Colonic mucosa (tissue), 4 donors: ENCODE measurements around the gene TEX9. TPM values are rescaled to one million over a fixed set of nuclear protein-coding genes. Genes with fewer than 3 reads are reported as not detected.

Source experiments
- DNase-seq: peaks from one replicate; pipeline ENCODE4 v3.0.0-alpha.2; 2020
- H3K27ac ChIP-seq: fragments of 200-600 bp; one replicate; pipeline ENCODE4 v1.8.0; 2021
- H3K27me3 ChIP-seq: fragments of 200-600 bp; one replicate; pipeline ENCODE4 v1.8.0; 2021
- H3K36me3 ChIP-seq: fragments of 200-600 bp; one replicate; pipeline ENCODE4 v1.8.0; 2021
- H3K4me1 ChIP-seq: fragments of 200-600 bp; one replicate; pipeline ENCODE4 v1.8.0; 2021; ENCODE audit warnings: mild to moderate bottlenecking
- H3K4me3 ChIP-seq: fragments of 200-600 bp; one replicate; pipeline ENCODE4 v1.8.0; 2021
- H3K9ac ChIP-seq, 2 donors: one replicate each; pipeline ENCODE4 v1.7.0; 2013; ENCODE audit warnings: control low read depth in 2 of 2, low read depth in 2 of 2, low read length in 2 of 2
- H3K9me3 ChIP-seq: fragments of 200-600 bp; one replicate; pipeline ENCODE4 v1.8.0; 2021
- intact Hi-C: fragments of 100-400 bp; cut with DNase I; formaldehyde crosslinking; loops from one replicate; pipeline ENCODE4 v1.14.1; 2022
- total RNA-seq, 2 donors: library from RNA; stranded (reverse); fragmentation: NEBNext Ultra II Directional in 1 of 2; extraction: Animal tissue kit (Norgen Biotek cat#: 25700) in 1 of 2; gene quantifications; one replicate each; pipeline ENCODE4 v1.2.1, GENCODE V29; 2021
- TF ChIP-seq, protein P1 (sequence below): fragments of 200-600 bp; IDR thresholded peaks from one replicate; pipeline ENCODE4 v1.8.0; 2022; ENCODE audit warnings: antibody characterized with exemption, mild to moderate bottlenecking
- donor health status: healthy.
- donor health status: DM: no; HTN: no; CAD: no.
- donor health status: DM: no; HTN: no; CAD: no.

The TEX9 gene
- total RNA-seq, 2 donors from 2014 or later: 5.4 to 5.9 TPM

DNA sequence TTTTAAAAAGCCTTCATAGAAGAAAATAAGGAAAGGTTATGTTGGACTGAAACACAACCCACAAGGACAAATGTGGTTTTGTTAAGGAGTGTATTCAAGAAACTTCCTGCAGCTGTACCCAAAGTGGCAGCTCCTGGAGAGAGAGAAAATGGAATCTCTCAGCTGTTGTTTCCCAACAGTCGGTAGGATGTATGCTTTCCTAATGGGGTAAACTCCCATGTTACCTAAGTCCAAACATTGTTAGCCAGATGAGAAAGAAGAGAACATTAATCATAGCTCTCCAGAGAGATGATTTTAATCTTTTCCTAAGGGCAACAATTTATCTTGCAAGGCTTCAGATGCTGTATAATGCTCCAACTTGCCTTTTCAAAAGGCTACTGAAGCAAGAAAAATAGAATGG, 22.6 kb upstream of the TEX9 start:
- no peaks in the 10 kb centered on the region for H3K4me1 ChIP-seq
- H3K27ac ChIP-seq: no peak overlapping the region
- H3K27me3 ChIP-seq: no peaks in the 10 kb centered on the region
- intact Hi-C loops: no loop called here
- TF ChIP-seq, protein P1, sequence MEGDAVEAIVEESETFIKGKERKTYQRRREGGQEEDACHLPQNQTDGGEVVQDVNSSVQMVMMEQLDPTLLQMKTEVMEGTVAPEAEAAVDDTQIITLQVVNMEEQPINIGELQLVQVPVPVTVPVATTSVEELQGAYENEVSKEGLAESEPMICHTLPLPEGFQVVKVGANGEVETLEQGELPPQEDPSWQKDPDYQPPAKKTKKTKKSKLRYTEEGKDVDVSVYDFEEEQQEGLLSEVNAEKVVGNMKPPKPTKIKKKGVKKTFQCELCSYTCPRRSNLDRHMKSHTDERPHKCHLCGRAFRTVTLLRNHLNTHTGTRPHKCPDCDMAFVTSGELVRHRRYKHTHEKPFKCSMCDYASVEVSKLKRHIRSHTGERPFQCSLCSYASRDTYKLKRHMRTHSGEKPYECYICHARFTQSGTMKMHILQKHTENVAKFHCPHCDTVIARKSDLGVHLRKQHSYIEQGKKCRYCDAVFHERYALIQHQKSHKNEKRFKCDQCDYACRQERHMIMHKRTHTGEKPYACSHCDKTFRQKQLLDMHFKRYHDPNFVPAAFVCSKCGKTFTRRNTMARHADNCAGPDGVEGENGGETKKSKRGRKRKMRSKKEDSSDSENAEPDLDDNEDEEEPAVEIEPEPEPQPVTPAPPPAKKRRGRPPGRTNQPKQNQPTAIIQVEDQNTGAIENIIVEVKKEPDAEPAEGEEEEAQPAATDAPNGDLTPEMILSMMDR: no peak
- no peak for DNase-seq
- no peaks in the 10 kb centered on the region for H3K9me3 ChIP-seq
- no peaks in the 10 kb centered on the region for H3K36me3 ChIP-seq
- H3K9ac ChIP-seq: no peak overlapping the region
- H3K4me3 ChIP-seq: no peak overlapping the region

DNA sequence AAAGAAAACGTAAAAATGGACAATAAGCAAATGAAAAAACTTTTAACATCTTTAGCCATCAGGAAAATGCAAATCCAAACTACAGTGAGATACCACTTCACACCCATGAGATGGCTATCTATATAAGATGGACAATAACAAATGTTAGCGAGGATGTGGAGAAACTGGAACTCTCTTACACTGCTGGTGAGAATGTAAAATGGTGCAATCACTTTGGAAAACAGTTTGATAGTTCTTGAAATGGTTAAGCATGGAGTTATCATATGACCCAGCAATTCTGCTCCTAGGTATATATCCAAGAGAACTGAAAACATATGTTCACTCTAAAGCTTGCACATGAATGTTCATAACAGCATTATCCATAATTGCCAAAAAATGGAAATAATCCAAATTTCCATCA, 21.3 kb upstream of the TEX9 start:
- intact Hi-C loops: no loop called here
- no peaks in the 10 kb centered on the region for H3K27me3 ChIP-seq
- H3K9me3 ChIP-seq: no peaks in the 10 kb centered on the region
- H3K9ac ChIP-seq: no peak overlapping the region
- TF ChIP-seq, protein P1: no peak
- H3K36me3 ChIP-seq: no peaks in the 10 kb centered on the region
- H3K4me1 ChIP-seq: no peaks in the 10 kb centered on the region
- no peak for DNase-seq
- H3K27ac ChIP-seq: no peak overlapping the region
- no peak overlapping the region for H3K4me3 ChIP-seq

DNA sequence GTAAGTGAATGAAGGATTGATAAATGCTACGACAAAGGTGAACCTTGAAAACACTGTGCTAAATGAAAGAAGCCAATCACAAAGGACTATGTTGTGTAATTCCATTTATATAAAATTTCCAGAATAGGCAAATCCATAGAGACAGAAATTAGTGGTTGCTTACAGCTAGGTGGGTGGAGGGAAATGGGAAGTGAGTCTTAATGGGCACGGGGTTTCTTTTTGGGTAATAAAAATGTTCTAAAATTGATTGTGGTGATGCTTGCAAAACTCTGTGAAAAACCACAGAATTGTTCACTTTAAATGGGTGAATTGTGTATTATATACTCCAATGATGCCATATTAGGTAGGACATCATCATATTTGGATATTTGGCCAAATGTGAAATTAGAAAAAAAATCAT, 20.9 kb upstream of the TEX9 start:
- Histone ChIP-seq H3K27ac (no peak overlapping the region), H3K4me3 (no peak overlapping the region), H3K36me3 (no peaks in the 10 kb centered on the region), H3K27me3 (no peaks in the 10 kb centered on the region), H3K9me3 (no peaks in the 10 kb centered on the region), H3K9ac (no peak overlapping the region), H3K4me1 (no peaks in the 10 kb centered on the region)
- TF ChIP-seq, protein P1: no peak
- DNase-seq: no peak
- intact Hi-C loops: no loop called here

DNA sequence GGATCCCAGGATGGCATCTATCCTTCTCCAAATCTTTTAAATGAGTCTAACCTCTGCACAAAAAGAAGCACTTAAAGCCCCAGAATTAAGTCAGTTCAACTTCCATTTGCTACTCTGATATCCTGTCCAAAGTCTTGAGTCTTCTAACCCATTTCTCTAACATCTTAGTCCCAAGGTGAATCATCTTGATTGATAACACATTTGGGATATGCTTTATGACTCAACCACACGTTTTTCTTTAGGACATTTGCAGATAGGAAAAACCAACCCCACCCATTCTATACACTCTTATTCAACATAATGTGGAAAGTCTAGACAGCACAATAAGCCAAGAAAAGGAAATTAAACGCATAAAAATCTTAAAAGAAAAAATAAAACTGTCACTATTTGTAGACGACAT, 18.8 kb upstream of the TEX9 start:
- H3K9ac ChIP-seq: no peak overlapping the region
- no peak overlapping the region for H3K27ac ChIP-seq
- no peak for DNase-seq
- intact Hi-C loops: no loop called here
- TF ChIP-seq, protein P1: no peak
- H3K27me3 ChIP-seq: no peaks in the 10 kb centered on the region
- H3K4me3 ChIP-seq: no peak overlapping the region
- no peaks in the 10 kb centered on the region for H3K36me3 ChIP-seq
- H3K4me1 ChIP-seq: no peaks in the 10 kb centered on the region
- H3K9me3 ChIP-seq: no peaks in the 10 kb centered on the region

DNA sequence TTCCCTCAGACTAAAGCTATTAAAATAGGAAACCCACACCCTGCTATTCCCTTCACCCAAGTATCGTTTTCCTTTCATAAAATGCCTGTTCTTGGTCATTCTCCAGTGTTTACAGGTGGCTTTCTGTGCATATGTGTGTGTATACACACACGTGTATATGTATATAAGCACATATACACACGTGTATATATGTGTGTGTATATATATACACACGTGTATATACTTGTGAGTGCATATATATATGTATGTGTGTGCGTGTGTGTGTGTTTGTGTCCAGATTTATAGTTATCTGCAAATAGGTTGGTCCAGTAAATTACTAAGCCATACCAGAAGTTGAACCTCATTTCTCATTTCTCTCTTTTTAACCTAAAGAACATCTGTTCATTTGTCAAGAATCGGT, 15.7 kb upstream of the TEX9 start:
- TF ChIP-seq, protein P1: no peak
- no peaks in the 10 kb centered on the region for H3K27me3 ChIP-seq
- H3K27ac ChIP-seq: no peak overlapping the region
- no peak overlapping the region for H3K9ac ChIP-seq
- H3K36me3 ChIP-seq: no peaks in the 10 kb centered on the region
- H3K4me1 ChIP-seq: no peaks in the 10 kb centered on the region
- no peaks in the 10 kb centered on the region for H3K9me3 ChIP-seq
- H3K4me3 ChIP-seq: no peak overlapping the region
- intact Hi-C loops: no loop called here
- DNase-seq: no peak

DNA sequence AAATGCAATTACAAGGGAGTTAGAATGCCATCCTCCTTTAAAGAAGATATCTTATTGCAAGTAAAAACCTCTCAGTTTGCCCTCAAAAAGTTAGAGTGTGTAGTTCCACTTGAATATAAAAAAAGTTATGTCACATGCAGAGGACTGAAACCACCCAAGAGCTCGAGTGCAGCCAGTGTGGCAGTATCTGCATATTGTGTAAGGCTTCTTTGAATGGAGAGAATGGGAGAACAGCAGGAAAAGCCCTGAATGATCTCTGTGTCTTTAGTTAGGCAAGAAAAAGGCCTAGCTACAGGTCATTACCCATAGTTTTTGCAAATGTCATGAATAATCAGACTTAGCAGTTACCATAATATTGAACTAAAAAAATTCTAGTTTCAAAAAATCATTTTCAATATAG, 13.9 kb upstream of the TEX9 start:
- DNase-seq: no peak
- intact Hi-C loops: no loop called here
- Histone ChIP-seq H3K4me1 (no peaks in the 10 kb centered on the region), H3K27ac (no peak overlapping the region), H3K4me3 (no peak overlapping the region), H3K36me3 (no peaks in the 10 kb centered on the region), H3K9ac (no peak overlapping the region), H3K9me3 (no peaks in the 10 kb centered on the region), H3K27me3 (no peaks in the 10 kb centered on the region)
- TF ChIP-seq, protein P1: no peak
